Osteocyte (in vitro differentiated cells): ENCODE results near the gene NCBP2. TPM values are rescaled to one million over a fixed set of nuclear protein-coding genes. Genes with fewer than 3 reads are reported as not detected.

Source experiments
- DNase-seq: peaks from one replicate; pipeline ENCODE4 v3.0.0; 2021; ENCODE audit warnings: mixed read lengths; ENCODE audit not compliant: unreplicated experiment; ENCODE audit errors: extremely low spot score
- H3K27ac Mint-ChIP-seq: one replicate; pipeline ENCODE4 v1.8.0; 2021; ENCODE audit warnings: mild to moderate bottlenecking, mixed read lengths; ENCODE audit not compliant: unreplicated experiment
- H3K27me3 Mint-ChIP-seq: one replicate; pipeline ENCODE4 v1.8.0; 2021; ENCODE audit warnings: mixed read lengths; ENCODE audit not compliant: unreplicated experiment
- H3K36me3 Mint-ChIP-seq: one replicate; pipeline ENCODE4 v1.8.0; 2021; ENCODE audit warnings: mixed read lengths; ENCODE audit not compliant: unreplicated experiment
- H3K4me1 Mint-ChIP-seq: one replicate; pipeline ENCODE4 v1.8.0; 2021; ENCODE audit warnings: mixed read lengths; ENCODE audit not compliant: unreplicated experiment
- H3K4me3 Mint-ChIP-seq: one replicate; pipeline ENCODE4 v1.8.0; 2021; ENCODE audit warnings: mild to moderate bottlenecking, moderate library complexity, mixed read lengths; ENCODE audit not compliant: unreplicated experiment
- H3K9me3 Mint-ChIP-seq: one replicate; pipeline ENCODE4 v1.8.0; 2021; ENCODE audit warnings: mixed read lengths; ENCODE audit not compliant: unreplicated experiment
- CTCF ChIP-seq: fragments of 200-600 bp; sonication (generic); IDR thresholded peaks from 2 replicates; pipeline ENCODE4 v1.5.0; 2021; ENCODE audit warnings: antibody characterized with exemption, mild to moderate bottlenecking, moderate library complexity
- total RNA-seq: library from RNA; stranded (reverse); gene quantifications from 2 replicates; pipeline ENCODE4 v1.2.1, GENCODE V29; 2021

Gene NCBP2
- total RNA-seq, 1 donor from 2014 or later = 59.5 TPM

- no peaks in the 10 kb centered on the region for H3K9me3 Mint-ChIP-seq
- H3K27ac Mint-ChIP-seq = peak overlapping the region; percentile 7
- no peaks in the 10 kb centered on the region for H3K27me3 Mint-ChIP-seq
- no peak overlapping the region for H3K4me3 Mint-ChIP-seq
- H3K36me3 Mint-ChIP-seq = peaks cover 43% of the 10 kb centered on the region
- H3K4me1 Mint-ChIP-seq = peaks cover 23% of the 10 kb centered on the region
- no peak for DNase-seq
- no peak for TF ChIP-seq CTCF
Measured at GRCh38 chr3:196938124-196938523, 4.2 kb downstream of the NCBP2 start.

GRCh38 chr3:196936288-196936687, 6.0 kb downstream of the NCBP2 start:
- Mint-ChIP-seq H3K4me1 (peaks cover 15% of the 10 kb centered on the region), H3K36me3 (peaks cover 50% of the 10 kb centered on the region), H3K27ac (peak overlapping the region; percentile 41), H3K4me3 (no peak overlapping the region), H3K9me3 (no peaks in the 10 kb centered on the region), H3K27me3 (no peaks in the 10 kb centered on the region)
- peak; percentile 5 for DNase-seq
- TF ChIP-seq CTCF = no peak

GRCh38 chr3:196932600-196932999, 9.7 kb downstream of the NCBP2 start:
- peaks cover 56% of the 10 kb centered on the region for H3K36me3 Mint-ChIP-seq
- H3K4me1 Mint-ChIP-seq = no peaks in the 10 kb centered on the region
- H3K27ac Mint-ChIP-seq = no peak overlapping the region
- H3K9me3 Mint-ChIP-seq = no peaks in the 10 kb centered on the region
- no peaks in the 10 kb centered on the region for H3K27me3 Mint-ChIP-seq
- no peak overlapping the region for H3K4me3 Mint-ChIP-seq
- TF ChIP-seq CTCF = no peak
- DNase-seq = no peak

GRCh38 chr3:196931828-196932587, 10.3 kb downstream of the NCBP2 start:
- Mint-ChIP-seq H3K27ac (no peak overlapping the region), H3K36me3 (peaks cover 53% of the 10 kb centered on the region), H3K4me1 (no peaks in the 10 kb centered on the region), H3K27me3 (no peaks in the 10 kb centered on the region), H3K4me3 (no peak overlapping the region), H3K9me3 (no peaks in the 10 kb centered on the region)
- DNase-seq = no peak
- no peak for TF ChIP-seq CTCF

GRCh38 chr3:196931157-196931556, 11.2 kb downstream of the NCBP2 start:
- Mint-ChIP-seq H3K4me1 (no peaks in the 10 kb centered on the region), H3K27me3 (no peaks in the 10 kb centered on the region), H3K27ac (no peak overlapping the region), H3K36me3 (peaks cover 44% of the 10 kb centered on the region), H3K9me3 (no peaks in the 10 kb centered on the region), H3K4me3 (no peak overlapping the region)
- no peak for TF ChIP-seq CTCF
- no peak for DNase-seq
